DMS 273 (cell line): ENCODE measurements around the gene NPAS3.

Experiments
- DNase-seq: peaks from one replicate; lab custom pipeline; 2025; ENCODE audit not compliant: unreplicated experiment; lab: John Stamatoyannopoulos, UW

Gene NPAS3

DNA sequence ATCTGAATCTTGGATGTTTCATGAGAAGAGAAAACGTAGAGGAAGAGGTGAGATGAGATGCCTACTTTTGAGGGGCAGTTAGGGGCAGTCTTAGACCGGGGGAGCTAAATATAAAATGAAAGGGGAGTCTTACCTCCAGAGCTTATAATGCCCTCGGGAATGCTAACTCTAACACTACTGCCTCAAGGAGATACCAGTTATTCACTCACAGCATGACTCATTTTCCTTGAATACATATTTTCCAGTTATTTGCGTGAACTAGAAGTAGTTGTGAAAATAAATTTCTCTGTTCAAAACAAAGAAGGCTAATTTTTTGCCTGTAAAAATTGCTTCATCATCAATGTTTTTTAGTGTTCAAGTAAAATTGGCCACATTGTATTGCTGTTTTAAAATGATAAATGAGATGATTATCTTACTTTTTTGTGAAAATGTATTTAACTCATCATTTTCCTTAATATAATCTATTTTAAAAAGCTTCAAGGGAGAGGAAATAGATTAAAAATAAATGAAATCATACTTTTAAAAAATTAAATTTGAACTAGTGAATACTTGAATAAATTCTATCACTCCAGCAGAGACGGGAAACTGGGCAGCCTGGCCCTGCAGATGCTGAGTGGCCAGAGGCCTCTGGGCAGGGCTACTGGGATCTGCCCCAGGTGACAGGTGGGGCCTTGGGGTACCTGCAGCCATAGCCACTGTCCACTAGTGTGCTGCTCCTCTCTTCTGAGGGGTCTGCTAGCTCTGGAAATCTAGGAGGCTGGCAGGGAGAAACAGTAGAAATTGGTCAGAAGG is 672.9 kb downstream of the NPAS3 start:
- no peak for DNase-seq

- DNase-seq, result no peak
Observed at GRCh38 chr14:33612197-33612505, 673.5 kb downstream of the NPAS3 start.

- no peak for DNase-seq
Observed at GRCh38 chr14:33617154-33617553, 678.5 kb downstream of the NPAS3 start.

- DNase-seq, result no peak
Observed at GRCh38 chr14:33618361-33619105, 679.9 kb downstream of the NPAS3 start.

GRCh38 chr14:33622496-33622895 is 683.8 kb downstream of the NPAS3 start:
- DNase-seq, result no peak

GRCh38 chr14:33629792-33630191 is 691.1 kb downstream of the NPAS3 start:
- DNase-seq, result no peak

DNA sequence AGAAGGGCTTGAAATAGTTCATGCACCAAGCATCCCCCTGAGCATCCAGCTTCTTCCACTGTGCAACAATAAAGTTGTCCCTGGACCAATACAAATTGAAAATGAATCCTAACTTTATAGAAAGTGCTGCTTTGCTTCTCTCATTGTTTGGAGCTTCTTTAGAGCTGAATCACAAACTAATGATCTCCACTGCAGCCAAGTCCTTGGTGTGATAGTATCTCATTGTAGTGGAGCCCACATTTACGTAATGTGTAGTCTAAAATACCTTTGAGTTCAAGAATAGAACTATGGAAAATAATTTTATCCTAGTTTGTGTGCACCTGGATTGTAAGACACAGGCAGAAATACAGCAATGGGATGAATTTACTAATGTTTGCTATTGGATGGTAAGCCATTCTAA is 692.3 kb downstream of the NPAS3 start:
- no peak for DNase-seq

GRCh38 chr14:33631441-33631840 is 692.8 kb downstream of the NPAS3 start:
- DNase-seq, result no peak

- DNase-seq, result no peak
Observed at GRCh38 chr14:33634631-33635030, 696.0 kb downstream of the NPAS3 start.

DNA sequence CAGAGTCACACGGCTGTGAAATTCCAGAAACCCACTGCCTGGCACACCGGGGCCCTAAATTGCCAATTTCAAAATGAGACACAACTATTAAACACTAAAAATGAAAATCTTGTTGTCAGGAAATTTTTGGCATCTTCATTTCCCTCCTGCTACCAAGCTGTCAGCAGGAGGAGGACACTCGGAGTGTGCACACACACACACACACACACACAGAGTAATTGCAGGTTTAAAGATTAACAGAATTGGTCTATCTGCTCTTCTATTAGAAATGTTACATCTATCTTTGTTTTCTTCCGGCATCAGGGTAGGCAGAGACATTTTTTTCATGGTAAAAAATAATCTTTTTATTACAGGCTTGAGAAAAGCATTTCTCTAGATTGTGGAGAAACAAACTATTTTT is 698.0 kb downstream of the NPAS3 start:
- no peak for DNase-seq

DNA sequence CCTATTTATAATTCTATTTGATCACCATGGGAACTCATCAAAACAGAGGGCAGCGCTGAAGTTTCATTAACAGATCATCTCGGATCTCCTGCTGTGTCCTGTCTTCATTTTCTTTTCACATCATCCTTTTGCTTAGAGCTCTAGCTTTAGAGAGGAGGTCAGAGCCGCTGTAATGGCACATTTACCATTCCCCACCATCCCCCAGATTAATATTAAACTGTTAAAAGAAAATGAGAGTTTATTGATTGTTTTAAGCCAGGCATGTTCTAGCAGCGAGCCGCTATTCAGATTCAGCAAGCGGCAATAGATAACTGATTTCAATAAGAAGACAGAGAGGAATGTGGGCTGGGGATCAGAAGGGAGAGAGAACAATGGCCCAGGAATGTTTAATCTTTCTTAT is 703.4 kb downstream of the NPAS3 start:
- DNase-seq, result no peak

DNA sequence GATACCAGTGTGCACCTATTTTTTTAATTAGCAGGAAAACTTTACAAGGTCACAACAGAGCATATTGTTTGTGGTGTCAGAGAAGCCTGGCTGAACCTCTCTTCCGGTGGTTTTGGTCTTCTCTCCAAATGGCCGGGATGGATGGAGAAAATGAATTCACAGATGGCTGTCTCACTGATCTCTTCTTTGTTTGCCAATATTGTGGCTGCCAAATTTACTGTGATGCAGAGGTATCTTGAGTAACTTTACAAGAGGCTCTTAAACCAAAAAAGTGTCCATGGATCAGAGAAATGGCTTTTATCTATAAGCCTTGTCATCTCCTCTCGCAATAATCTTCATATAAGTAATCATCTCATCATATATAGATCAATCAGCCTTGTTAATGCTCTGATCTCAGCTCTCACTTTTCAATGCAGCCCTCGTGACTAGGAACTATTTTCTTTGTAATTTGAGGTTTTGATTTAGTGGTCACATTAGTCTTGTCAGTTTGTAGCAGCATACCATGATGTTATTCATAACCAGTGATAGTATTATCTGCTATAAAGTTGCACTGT is 704.1 kb downstream of the NPAS3 start:
- no peak for DNase-seq

GRCh38 chr14:33643426-33644181 is 704.9 kb downstream of the NPAS3 start:
- no peak for DNase-seq

DNA sequence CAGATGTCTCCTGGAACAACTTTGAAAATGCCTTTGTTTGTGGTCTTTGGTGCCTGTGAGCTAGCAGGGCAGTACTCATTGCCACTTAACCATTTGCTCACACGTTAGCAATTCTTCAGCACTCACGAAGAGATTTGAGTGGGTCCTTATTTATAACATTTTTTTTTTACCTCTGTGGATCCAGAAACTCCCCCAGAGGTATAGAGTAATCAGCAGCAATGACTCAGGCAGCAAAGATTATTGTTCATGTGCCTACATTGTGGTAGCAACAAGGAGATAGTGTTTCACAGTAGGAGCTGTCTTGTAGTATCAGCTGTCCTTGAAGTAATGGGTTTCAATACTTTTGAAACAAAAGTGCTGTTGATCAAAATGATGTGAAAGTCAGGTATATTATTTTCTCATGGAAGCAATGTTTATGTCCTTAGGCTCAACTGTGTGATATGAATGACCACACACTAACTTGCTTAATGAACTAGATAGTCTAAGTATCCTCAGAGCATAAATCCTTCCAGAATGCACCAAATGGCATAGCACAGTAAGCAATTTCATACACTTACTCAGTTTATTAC is 708.1 kb downstream of the NPAS3 start:
- DNase-seq, result no peak

- no peak for DNase-seq
Observed at GRCh38 chr14:33647385-33647786, 708.7 kb downstream of the NPAS3 start.

DNA sequence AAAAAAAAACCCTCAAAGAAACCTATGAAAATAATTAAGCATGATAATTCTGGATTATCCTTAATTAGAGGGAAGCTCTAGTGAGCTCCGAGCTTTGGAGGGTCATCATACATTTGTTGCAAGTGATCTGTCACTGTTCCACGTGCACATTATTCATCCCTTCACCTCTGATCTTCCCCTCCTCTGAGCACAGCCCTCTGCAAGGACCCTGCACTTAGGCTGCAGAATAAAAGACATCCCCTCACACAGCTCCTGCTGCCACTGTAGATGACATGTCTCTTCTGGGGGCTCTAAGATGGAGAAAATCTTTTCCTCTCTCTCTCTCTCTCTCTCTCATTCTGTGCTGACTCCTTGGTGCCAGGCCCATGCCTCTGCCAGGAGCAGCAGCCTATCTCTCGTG is 711.8 kb downstream of the NPAS3 start:
- no peak for DNase-seq

- no peak for DNase-seq
Observed at GRCh38 chr14:33652566-33653307, 714.1 kb downstream of the NPAS3 start.

GRCh38 chr14:33653308-33653695 is 714.6 kb downstream of the NPAS3 start:
- no peak for DNase-seq

DNA sequence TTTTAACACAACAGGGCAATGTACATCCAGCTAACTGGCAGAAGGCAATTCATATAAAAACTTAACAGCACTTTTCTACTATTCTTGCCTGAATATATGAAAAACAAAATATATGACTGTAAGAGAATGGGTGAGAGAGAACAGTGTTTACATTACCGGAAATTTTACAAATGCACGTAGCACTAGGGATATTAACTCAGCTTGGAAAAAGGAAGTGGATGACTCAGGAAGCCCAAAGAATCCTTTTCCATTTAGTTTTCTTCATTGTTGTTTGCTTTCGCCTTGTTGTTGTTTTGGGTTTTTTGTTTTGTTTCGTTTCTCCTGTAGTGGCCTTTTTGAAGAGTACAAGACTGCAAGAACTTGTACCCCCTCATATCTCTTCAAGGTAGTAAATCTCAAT is 716.7 kb downstream of the NPAS3 start:
- DNase-seq, result no peak

DNA sequence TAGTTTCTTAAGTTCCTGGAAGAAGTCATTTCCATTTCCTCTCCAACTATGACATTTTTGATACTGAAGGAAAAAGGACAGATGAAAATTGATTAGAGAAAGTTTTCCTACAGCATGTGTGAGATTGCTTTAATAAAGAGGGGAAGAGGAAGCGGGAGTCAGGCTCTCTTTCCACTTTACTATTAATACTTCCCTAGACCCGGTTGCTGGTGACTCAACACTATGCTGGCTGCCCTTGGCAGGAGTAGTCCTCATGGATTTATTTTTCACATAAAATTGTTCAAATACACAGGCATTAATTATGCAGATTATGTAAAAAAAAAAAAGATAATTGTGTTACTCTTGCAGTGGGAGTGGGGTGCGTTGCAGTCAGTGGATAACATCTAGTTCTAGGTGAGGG is 718.8 kb downstream of the NPAS3 start:
- no peak for DNase-seq

GRCh38 chr14:33660248-33660647 is 721.6 kb downstream of the NPAS3 start:
- no peak for DNase-seq
